ENCODE data around the gene BICDL2.

DNA sequence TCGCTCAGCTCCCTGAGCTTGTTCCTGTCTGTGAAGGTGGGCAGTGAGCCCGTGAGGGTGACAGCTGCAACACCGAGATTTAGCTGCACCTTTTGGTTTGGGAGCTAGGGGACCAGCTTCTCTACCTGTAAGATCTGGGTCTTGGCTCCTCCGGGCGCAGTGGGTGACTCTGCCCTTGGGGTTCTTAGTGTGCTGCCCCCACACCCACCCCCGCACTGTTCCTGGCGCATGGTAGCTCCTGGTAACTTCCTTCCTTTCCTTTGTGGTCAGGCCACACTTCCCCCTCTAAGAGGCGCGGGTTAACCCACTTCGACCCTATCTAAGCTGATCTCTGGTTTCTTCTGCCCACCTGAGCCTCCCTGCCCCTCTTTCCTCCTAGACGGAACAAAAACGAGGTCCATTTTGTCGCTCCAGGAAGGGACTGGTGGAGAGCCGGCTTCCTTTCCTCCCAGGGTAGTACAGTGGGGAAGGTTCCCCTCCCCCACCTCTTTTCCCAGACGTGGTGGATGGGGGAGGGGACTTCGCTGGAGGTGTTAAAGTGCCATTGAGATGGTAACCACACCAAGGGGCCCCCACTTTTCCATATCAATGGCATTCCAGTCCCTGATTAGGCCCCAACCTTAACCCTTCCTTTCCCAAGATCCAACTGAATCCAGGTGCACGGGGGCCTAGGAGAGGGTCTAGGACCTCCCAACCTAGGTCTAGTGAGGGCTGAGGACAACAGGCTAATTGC, 28.6 kb downstream of the BICDL2 start:
- TF ChIP-seq, protein P1, sequence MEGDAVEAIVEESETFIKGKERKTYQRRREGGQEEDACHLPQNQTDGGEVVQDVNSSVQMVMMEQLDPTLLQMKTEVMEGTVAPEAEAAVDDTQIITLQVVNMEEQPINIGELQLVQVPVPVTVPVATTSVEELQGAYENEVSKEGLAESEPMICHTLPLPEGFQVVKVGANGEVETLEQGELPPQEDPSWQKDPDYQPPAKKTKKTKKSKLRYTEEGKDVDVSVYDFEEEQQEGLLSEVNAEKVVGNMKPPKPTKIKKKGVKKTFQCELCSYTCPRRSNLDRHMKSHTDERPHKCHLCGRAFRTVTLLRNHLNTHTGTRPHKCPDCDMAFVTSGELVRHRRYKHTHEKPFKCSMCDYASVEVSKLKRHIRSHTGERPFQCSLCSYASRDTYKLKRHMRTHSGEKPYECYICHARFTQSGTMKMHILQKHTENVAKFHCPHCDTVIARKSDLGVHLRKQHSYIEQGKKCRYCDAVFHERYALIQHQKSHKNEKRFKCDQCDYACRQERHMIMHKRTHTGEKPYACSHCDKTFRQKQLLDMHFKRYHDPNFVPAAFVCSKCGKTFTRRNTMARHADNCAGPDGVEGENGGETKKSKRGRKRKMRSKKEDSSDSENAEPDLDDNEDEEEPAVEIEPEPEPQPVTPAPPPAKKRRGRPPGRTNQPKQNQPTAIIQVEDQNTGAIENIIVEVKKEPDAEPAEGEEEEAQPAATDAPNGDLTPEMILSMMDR (conservative IDR thresholded peaks at IDR 0.05; ENCODE audit: low read depth, low read length) = no peak
- TF ChIP-seq EZH2 (IDR thresholded peaks at IDR 0.05; ENCODE audit: borderline replicate concordance, low read depth, low read length, poor library complexity, severe bottlenecking) = no peak

Measured in A673 (cell line).